Stimulated activated CD4-positive, alpha-beta T cell treated with anti-CD3 and anti-CD28 coated beads, Interleukin-1b, Interleukin-23, amount 100 ng/mL, for 1 hour (primary cell): ENCODE results near the gene MERTK.

ENCODE experiments used
- DNase-seq, 2 donors: peaks; one replicate each; pipeline ENCODE4 v3.0.0-alpha.2; 2020; ENCODE audit warnings: low read depth in 2 of 2

Gene MERTK

DNA sequence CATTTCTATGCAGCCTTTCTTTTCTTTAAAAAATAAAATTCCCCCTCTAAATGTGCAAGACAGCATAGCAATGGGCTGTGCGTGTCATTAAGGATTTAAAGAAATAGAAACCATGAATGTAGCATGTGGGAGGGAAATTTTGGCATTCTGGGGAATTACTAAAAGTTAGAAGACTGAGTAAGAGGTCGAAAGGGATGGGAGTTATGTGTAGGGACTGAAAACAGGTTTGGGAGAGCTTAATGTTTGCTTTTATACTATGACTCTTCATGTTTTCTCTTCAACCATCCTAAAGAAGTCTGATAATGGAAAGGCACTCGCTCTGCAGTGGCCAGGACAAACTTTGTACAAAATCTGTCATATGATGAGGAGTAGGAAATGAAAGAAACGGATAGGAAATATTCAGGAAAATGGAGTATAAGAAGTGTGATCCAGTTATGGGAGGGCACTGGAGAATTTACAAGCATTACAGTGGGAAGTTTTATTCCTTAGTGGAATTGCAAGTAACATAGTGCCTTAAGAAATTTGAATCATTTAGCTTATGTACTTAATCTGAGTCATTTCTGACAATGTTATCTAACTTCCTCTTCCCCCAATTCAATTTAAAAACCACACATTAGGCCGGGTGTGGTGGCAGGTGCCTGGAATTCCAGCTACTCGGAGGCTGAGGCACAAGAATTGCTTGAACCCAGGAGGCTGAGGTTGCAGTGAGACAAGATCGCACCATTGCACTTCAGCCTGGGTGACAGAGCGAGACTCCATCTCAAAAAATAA is 177.3 kb downstream of the MERTK start:
- DNase-seq = no peak

DNA sequence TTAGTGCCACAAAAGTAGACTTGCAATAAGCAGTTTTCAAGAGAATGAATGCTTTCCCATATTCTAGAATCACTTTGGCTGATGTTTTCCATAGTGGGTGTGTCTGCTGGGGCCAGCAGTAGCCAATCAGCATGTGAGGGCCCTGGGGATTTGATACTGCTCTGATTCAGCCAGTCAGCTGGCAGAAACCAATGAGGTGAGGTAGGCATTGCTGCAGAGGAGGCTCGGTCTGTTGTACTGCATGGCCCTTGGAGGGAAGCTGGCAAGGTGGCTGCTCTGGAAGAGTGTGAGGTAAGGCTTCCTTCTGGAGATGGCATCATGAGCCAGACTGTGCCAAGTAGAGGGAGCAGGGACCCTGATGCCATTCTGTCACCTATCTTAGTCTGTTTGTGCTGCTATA is 179.4 kb downstream of the MERTK start:
- no peak for DNase-seq
